Activated naive CD8-positive, alpha-beta T cell treated with anti-CD3 and anti-CD28 coated beads, Interleukin-2, amount 50 U/mL, for 16 hours (primary cell): ENCODE results near the gene MINAR1.

Experiments used
- DNase-seq: peaks from one replicate; pipeline ENCODE4 v3.0.0-alpha.2; 2020; ENCODE audit warnings: low read depth, low spot score

The MINAR1 gene

GRCh38 chr15:79463043-79463780, 31.1 kb downstream of the MINAR1 start:
- DNase-seq: no peak

GRCh38 chr15:79463781-79464270, 31.7 kb downstream of the MINAR1 start:
- no peak for DNase-seq

GRCh38 chr15:79466488-79466887, 34.4 kb downstream of the MINAR1 start:
- DNase-seq: no peak

DNA sequence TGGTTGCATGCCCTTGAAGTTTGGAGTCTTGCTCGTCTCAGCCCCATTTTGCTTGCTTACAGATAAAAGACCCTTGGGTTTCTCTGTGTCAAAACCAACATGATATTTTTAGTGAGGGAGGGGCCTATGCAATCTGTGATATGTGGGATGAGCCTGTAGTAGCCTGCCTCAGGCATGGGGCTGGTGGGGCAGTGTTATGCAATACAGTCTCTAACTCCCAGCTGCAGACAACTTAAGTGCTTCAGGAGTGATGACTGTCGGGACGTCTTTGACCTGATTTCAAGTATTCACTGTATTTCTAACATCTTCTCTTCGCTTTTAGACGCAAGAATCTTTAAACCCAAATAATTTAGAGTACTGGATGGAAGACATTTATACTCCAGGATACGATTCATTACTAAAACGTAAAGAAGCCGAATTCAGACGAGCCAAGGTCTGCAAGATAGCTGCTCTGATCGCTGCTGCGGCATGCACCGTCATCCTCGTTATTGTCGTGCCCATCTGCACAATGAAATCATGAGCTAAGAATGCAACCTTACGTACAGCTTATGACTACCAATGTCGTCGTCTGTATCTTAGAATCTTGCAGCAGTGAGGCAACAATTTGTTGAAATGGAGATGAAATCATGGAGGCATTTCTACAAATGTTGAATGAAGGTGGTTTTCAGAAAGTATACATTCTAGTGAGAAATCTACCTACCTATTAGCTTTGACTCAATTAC, 35.9 kb downstream of the MINAR1 start:
- DNase-seq: no peak

GRCh38 chr15:79472446-79472845, 40.3 kb downstream of the MINAR1 start:
- DNase-seq: no peak

GRCh38 chr15:79474252-79474651, 42.1 kb downstream of the MINAR1 start:
- DNase-seq: no peak

GRCh38 chr15:79475306-79475705, 43.2 kb downstream of the MINAR1 start:
- no peak for DNase-seq

- DNase-seq: no peak
Observed at GRCh38 chr15:79478108-79478507, 46.0 kb downstream of the MINAR1 start.

GRCh38 chr15:79479616-79480015, 47.5 kb downstream of the MINAR1 start:
- DNase-seq: no peak

GRCh38 chr15:79481793-79482192, 49.7 kb downstream of the MINAR1 start:
- DNase-seq: no peak
